Fibroblast of lung (primary cell): ENCODE measurements around the gene RNF123. TPM values are rescaled to one million over a fixed set of nuclear protein-coding genes. Genes with fewer than 3 reads are reported as not detected.

Experiments used
- DNase-seq, 2 donors: peaks; one replicate each; pipeline versions ENCODE4 v3.0.0 to v3.0.0-alpha.2; 2010; ENCODE audit warnings: low read depth in 2 of 2
- H2AFZ ChIP-seq: 2 replicates; pipeline ENCODE4 v1.5.1; 2012; ENCODE audit warnings: low read length, control low read depth, inconsistent platforms
- H3K27ac ChIP-seq: 2 replicates; pipeline ENCODE4 v1.5.1; 2011; ENCODE audit warnings: low read length, control low read depth; ENCODE audit not compliant: insufficient read depth
- H3K27me3 ChIP-seq: 2 replicates; pipeline ENCODE4 v1.5.1; 2011; ENCODE audit warnings: mild to moderate bottlenecking, low read length; ENCODE audit not compliant: control insufficient read depth, insufficient read depth
- H3K36me3 ChIP-seq: 2 replicates; pipeline ENCODE4 v1.5.1; 2011; ENCODE audit warnings: low read length; ENCODE audit not compliant: control insufficient read depth, insufficient read depth
- H3K4me1 ChIP-seq: 2 replicates; pipeline ENCODE4 v1.5.1; 2011; ENCODE audit warnings: low read length; ENCODE audit not compliant: control insufficient read depth, insufficient read depth; ENCODE audit errors: extremely low read depth
- H3K4me2 ChIP-seq: 2 replicates; pipeline ENCODE4 v1.5.1; 2011; ENCODE audit warnings: low read length, control low read depth; ENCODE audit not compliant: insufficient read depth; ENCODE audit errors: extremely low read depth
- H3K4me3 ChIP-seq, 4 experiments: fragments of 200-600 bp in 1 of 4; sonication (generic) in 1 of 4; replicated peaks in 1 of 4; 2 replicates each; pipeline ENCODE4 v1.5.1; 2011 to 2016; ENCODE audit warnings: low read length in 4 of 4, low read depth in 3 of 4, mild to moderate bottlenecking in 3 of 4, control low read depth in 2 of 4, inconsistent platforms in 1 of 4, mixed read lengths in 1 of 4; ENCODE audit not compliant: insufficient read depth in 1 of 4; ENCODE audit errors: control extremely low read depth in 1 of 4
- H3K79me2 ChIP-seq: 2 replicates; pipeline ENCODE4 v1.5.1; 2012; ENCODE audit warnings: mild to moderate bottlenecking, low read length, inconsistent platforms; ENCODE audit not compliant: control insufficient read depth, insufficient read depth
- H3K9ac ChIP-seq: 2 replicates; pipeline ENCODE4 v1.5.1; 2011; ENCODE audit warnings: mild to moderate bottlenecking, low read length, control low read depth; ENCODE audit not compliant: insufficient read depth
- H3K9me3 ChIP-seq: 2 replicates; pipeline ENCODE4 v1.5.1; 2012; ENCODE audit warnings: low read depth, low read length; ENCODE audit not compliant: control insufficient read depth, insufficient read depth
- H4K20me1 ChIP-seq: 2 replicates; pipeline ENCODE4 v1.5.1; 2011; ENCODE audit warnings: low read length; ENCODE audit not compliant: control insufficient read depth, insufficient read depth; ENCODE audit errors: extremely low read depth
- EZH2 ChIP-seq: IDR thresholded peaks from 2 replicates; pipeline ENCODE4 v1.5.1; 2012; ENCODE audit warnings: low read length, control low read depth, mild to moderate bottlenecking; ENCODE audit errors: missing control alignments
- polyA plus RNA-seq, 2 donors: library from polyadenylated mRNA; depleted of rRNA in 1 of 2; stranded (reverse) in 1 of 2; unstranded in 1 of 2; fragments of >200 nt; gene quantifications; 2 replicates each; pipeline ENCODE4 v1.2.1, GENCODE V29; 2011 to 2012; ENCODE audit warnings: missing spikeins in 1 of 2
- total RNA-seq: library from RNA; depleted of rRNA; stranded (reverse); fragments of >200 nt; gene quantifications from 2 replicates; pipeline ENCODE4 v1.2.1, GENCODE V29; 2014
- TF ChIP-seq, protein P1 (sequence below), 2 donors: IDR thresholded peaks in 1 of 2; conservative IDR thresholded peaks in 1 of 2; 1 replicate in 1 of 2; 2 replicates in 1 of 2; pipeline ENCODE4 v1.5.1; 2011 to 2012; ENCODE audit warnings: low read length in 2 of 2, control low read depth in 1 of 2, inconsistent platforms in 1 of 2, low read depth in 1 of 2, mild to moderate bottlenecking in 1 of 2

Gene RNF123
- total and polyA plus RNA-seq, 2 donors (not counting 1 experiment from before 2014, with no cell fraction given): 16.5 to 27.1 TPM

DNA sequence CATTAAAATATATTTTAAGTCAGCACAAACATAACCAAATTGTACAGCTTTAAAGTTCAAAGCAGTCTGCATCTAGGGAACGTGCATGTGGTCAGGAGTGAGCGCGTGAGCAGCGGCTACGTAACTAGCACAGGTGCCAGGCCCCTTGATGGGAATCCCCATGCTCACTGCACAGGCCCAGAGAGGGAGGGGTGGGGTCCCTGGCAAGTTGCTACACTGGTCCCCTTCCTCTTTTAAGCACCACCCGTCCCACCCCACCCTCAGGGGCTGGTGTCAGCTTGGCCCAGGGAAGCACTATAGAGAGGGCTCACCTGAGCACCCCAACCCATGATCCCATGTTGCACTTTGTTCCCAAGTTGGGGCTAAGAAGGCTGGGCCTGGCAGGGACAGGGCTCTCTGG is 35.2 kb downstream of the RNF123 start:
- no peaks in the 10 kb centered on the region for H3K27me3 ChIP-seq
- H3K79me2 ChIP-seq: peaks cover 16% of the 10 kb centered on the region
- peaks cover 7% of the 10 kb centered on the region for H3K4me1 ChIP-seq
- peak overlapping the region; percentile 92 for H3K27ac ChIP-seq
- H3K9ac ChIP-seq: peak overlapping the region; percentile 78
- H3K9me3 ChIP-seq: no peaks in the 10 kb centered on the region
- peak overlapping the region; percentile 49 to 98 (median 56) for H3K4me3 ChIP-seq
- DNase-seq: no peak
- TF ChIP-seq, protein P1, sequence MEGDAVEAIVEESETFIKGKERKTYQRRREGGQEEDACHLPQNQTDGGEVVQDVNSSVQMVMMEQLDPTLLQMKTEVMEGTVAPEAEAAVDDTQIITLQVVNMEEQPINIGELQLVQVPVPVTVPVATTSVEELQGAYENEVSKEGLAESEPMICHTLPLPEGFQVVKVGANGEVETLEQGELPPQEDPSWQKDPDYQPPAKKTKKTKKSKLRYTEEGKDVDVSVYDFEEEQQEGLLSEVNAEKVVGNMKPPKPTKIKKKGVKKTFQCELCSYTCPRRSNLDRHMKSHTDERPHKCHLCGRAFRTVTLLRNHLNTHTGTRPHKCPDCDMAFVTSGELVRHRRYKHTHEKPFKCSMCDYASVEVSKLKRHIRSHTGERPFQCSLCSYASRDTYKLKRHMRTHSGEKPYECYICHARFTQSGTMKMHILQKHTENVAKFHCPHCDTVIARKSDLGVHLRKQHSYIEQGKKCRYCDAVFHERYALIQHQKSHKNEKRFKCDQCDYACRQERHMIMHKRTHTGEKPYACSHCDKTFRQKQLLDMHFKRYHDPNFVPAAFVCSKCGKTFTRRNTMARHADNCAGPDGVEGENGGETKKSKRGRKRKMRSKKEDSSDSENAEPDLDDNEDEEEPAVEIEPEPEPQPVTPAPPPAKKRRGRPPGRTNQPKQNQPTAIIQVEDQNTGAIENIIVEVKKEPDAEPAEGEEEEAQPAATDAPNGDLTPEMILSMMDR (conservative IDR thresholded peaks at IDR 0.05 in 1 of 2, IDR thresholded peaks at IDR 0.05 in 1 of 2; ENCODE audit: low read depth in 1 of 2, low read length in 2 of 2): no peak
- no peak for TF ChIP-seq EZH2
- H3K36me3 ChIP-seq: peaks cover 34% of the 10 kb centered on the region
- H4K20me1 ChIP-seq: no peaks in the 10 kb centered on the region
- peak overlapping the region; percentile 90 for H3K4me2 ChIP-seq
- H2AFZ ChIP-seq: no peak overlapping the region

DNA sequence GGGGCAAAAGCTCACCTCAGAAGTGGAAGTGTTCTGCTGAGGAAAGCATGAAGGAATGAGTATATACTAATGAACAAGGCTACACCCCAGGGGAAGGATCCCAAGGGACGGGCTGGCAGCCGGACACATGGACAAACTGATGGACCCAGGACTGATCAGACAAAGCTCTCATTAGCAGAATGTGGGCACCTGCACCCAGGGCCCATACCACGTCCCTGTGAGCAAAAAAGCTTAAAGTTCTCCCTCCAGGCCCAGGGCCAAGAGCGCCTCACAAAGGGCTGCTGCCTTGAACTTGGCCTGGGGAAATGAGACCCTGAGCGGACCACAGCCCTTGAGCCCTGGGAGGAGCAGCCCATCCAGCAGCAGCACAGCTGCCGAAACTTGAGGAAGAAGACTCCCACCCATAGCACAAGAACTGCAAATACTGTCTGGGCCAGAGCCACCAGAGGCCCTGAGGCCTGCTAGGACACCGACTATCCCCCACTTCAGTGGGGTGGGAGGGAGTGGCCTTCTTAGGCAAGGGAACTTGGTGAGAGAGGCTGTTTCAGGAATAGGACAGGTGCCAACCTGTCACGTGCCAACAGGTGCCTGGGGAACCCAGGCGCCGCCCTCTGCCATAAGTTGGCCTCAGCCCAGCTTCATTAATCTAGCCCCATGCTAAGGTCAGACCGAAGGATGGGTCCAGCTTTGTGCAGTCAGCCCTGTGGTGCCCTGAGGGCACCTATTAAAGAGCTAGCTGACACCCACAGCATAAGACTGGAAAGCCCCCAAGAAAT is 36.7 kb downstream of the RNF123 start:
- Histone ChIP-seq H3K4me3 (no peak overlapping the region), H2AFZ (no peak overlapping the region), H4K20me1 (no peaks in the 10 kb centered on the region), H3K79me2 (peaks cover 16% of the 10 kb centered on the region), H3K27me3 (no peaks in the 10 kb centered on the region), H3K36me3 (peaks cover 27% of the 10 kb centered on the region), H3K4me2 (no peak overlapping the region), H3K27ac (no peak overlapping the region), H3K9me3 (no peaks in the 10 kb centered on the region), H3K4me1 (peaks cover 7% of the 10 kb centered on the region), H3K9ac (no peak overlapping the region)
- TF ChIP-seq, protein P1 (conservative IDR thresholded peaks at IDR 0.05 in 1 of 2, IDR thresholded peaks at IDR 0.05 in 1 of 2; ENCODE audit: low read depth in 1 of 2, low read length in 2 of 2): no peak
- TF ChIP-seq EZH2: no peak
- DNase-seq: no peak

DNA sequence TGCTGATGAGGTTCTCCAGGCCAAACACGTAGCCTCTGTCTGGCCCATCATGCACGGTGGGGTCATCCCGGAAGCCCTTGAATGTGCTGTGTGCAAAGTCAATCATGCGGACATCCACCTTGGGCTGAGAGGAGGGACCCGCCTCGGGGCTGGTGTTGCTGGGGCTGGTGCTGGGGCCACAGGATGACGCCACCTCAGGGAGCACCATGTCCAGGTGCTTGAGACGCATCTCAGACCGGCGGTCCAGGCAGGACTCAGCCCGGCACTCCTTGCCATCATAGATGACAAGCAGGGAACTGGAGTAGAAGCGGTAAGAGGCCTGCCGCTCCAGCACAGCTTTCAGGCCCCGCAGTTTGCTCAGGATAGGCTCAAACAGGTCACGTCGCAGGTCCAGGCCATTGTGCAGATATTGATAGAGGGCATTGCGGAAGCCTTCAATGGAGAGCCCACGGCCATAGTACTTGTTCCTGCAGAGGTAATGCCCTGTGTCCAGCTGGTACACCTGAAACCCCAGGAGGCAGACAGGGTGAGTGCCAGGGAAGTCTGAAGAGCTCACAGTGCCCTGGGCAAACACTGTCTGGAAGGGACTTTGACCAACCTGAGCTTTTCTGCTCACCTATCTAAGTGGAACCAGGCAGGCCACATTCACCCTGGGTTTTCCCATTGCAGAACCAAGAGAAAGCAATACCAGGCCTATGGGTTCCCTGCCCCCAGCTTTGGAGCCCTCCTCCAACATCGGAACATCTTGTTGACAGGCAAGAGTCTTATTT is 38.0 kb downstream of the RNF123 start:
- Histone ChIP-seq H3K4me1 (peaks cover 7% of the 10 kb centered on the region), H2AFZ (no peak overlapping the region), H3K4me2 (no peak overlapping the region), H3K27me3 (no peaks in the 10 kb centered on the region), H3K36me3 (peaks cover 22% of the 10 kb centered on the region), H4K20me1 (no peaks in the 10 kb centered on the region), H3K27ac (no peak overlapping the region), H3K9me3 (no peaks in the 10 kb centered on the region), H3K79me2 (peaks cover 13% of the 10 kb centered on the region), H3K4me3 (no peak overlapping the region), H3K9ac (no peak overlapping the region)
- no peak for TF ChIP-seq EZH2
- TF ChIP-seq, protein P1 (conservative IDR thresholded peaks at IDR 0.05 in 1 of 2, IDR thresholded peaks at IDR 0.05 in 1 of 2; ENCODE audit: low read depth in 1 of 2, low read length in 2 of 2): no peak
- no peak for DNase-seq
